Astrocyte of the cerebellum (primary cell): ENCODE measurements around the gene SCAANT1.

Experiments
- DNase-seq: peaks from one replicate; pipeline ENCODE4 v3.0.0-alpha.2; 2011; ENCODE audit warnings: low read depth
- H3K4me3 ChIP-seq: 2 replicates; pipeline ENCODE4 v1.5.1; 2011; ENCODE audit warnings: mild to moderate bottlenecking, low read depth, low read length, moderate library complexity
- CTCF ChIP-seq: IDR thresholded peaks from 2 replicates; pipeline ENCODE4 v1.5.1; 2012; ENCODE audit warnings: low read length, low read depth, moderate library complexity, mild to moderate bottlenecking; ENCODE audit errors: missing control alignments
- in situ Hi-C: cut with HindIII; loops from 2 replicates; pipeline ENCODE4 v1.10.0; 2017; ENCODE audit warnings: low sequenced_read_pairs

Gene SCAANT1

GRCh38 chr3:63936925-63937324, 24.7 kb upstream of the SCAANT1 start:
- H3K4me3 ChIP-seq, result no peak overlapping the region
- TF ChIP-seq CTCF, result no peak
- in situ Hi-C loops, result no loop called here
- DNase-seq, result no peak

GRCh38 chr3:63934041-63934866, 22.1 kb upstream of the SCAANT1 start:
- H3K4me3 ChIP-seq, result no peak overlapping the region
- no peak for DNase-seq
- TF ChIP-seq CTCF, result no peak
- in situ Hi-C loops, result no loop called here

- TF ChIP-seq CTCF, result no peak
- DNase-seq, result no peak
- in situ Hi-C loops, result no loop called here
- H3K4me3 ChIP-seq, result no peak overlapping the region
These were observed 21.3 kb upstream of the SCAANT1 start for GRCh38 chr3:63933459-63933858.

GRCh38 chr3:63932509-63933212, 20.5 kb upstream of the SCAANT1 start:
- in situ Hi-C loops, result no loop called here
- no peak for DNase-seq
- TF ChIP-seq CTCF, result no peak
- no peak overlapping the region for H3K4me3 ChIP-seq

- peak; percentile 12 for TF ChIP-seq CTCF
These were observed 19.1 kb upstream of the SCAANT1 start for GRCh38 chr3:63931290-63931689.

GRCh38 chr3:63927422-63928280, 15.5 kb upstream of the SCAANT1 start:
- no peak for TF ChIP-seq CTCF
- no peak for DNase-seq
- no peak overlapping the region for H3K4me3 ChIP-seq
- in situ Hi-C loops, result no loop called here

More at GRCh38 chr3:63931290-63931689, 19.1 kb upstream of the SCAANT1 start:
- DNase-seq, result no peak
- H3K4me3 ChIP-seq, result no peak overlapping the region
- in situ Hi-C loops, result no loop called here
